GM13977 (cell line): ENCODE data around the gene TMEM109.

Experiments used
- DNase-seq: peaks from one replicate; pipeline ENCODE4 v3.0.0; 2012; ENCODE audit warnings: low spot score
- in situ Hi-C: fragments of 300-500 bp; cut with MboI; formaldehyde crosslinking; loops from one replicate; pipeline ENCODE4 v1.12.0; 2022; ENCODE audit warnings: low sequenced_read_pairs, low pct_unique_long_range_greater_than_20kb, mixed read lengths, inconsistent platforms; ENCODE audit not compliant: unreplicated experiment
- TF ChIP-seq, protein P1 (sequence below): IDR thresholded peaks from 2 replicates; pipeline ENCODE4 v1.5.1; 2012; ENCODE audit warnings: mild to moderate bottlenecking, control low read depth; ENCODE audit not compliant: insufficient read depth; ENCODE audit errors: extremely low read depth, missing control alignments

Gene TMEM109

DNA sequence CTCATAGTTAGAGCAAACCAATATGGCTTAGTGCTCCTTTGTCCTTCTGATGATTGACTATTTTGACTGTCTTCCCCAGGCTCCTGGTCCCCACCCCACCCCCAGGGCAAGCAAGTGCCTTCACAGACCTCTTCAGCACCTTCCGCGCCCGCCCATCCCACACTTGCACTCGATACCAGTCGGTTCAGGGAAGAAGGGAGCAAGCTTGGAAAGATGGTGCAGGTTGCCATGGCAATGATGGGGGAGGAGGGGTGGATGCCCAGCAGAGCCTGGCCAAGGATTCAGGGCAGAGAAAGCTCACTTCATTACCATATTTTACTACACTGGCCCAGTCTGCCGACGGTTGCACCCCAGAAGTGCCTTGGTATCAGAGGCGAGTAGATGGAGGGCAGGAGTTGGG lies 12.5 kb downstream of the TMEM109 start:
- no peak for DNase-seq
- TF ChIP-seq, protein P1, sequence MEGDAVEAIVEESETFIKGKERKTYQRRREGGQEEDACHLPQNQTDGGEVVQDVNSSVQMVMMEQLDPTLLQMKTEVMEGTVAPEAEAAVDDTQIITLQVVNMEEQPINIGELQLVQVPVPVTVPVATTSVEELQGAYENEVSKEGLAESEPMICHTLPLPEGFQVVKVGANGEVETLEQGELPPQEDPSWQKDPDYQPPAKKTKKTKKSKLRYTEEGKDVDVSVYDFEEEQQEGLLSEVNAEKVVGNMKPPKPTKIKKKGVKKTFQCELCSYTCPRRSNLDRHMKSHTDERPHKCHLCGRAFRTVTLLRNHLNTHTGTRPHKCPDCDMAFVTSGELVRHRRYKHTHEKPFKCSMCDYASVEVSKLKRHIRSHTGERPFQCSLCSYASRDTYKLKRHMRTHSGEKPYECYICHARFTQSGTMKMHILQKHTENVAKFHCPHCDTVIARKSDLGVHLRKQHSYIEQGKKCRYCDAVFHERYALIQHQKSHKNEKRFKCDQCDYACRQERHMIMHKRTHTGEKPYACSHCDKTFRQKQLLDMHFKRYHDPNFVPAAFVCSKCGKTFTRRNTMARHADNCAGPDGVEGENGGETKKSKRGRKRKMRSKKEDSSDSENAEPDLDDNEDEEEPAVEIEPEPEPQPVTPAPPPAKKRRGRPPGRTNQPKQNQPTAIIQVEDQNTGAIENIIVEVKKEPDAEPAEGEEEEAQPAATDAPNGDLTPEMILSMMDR, result no peak
- in situ Hi-C loops, result no loop called here

DNA sequence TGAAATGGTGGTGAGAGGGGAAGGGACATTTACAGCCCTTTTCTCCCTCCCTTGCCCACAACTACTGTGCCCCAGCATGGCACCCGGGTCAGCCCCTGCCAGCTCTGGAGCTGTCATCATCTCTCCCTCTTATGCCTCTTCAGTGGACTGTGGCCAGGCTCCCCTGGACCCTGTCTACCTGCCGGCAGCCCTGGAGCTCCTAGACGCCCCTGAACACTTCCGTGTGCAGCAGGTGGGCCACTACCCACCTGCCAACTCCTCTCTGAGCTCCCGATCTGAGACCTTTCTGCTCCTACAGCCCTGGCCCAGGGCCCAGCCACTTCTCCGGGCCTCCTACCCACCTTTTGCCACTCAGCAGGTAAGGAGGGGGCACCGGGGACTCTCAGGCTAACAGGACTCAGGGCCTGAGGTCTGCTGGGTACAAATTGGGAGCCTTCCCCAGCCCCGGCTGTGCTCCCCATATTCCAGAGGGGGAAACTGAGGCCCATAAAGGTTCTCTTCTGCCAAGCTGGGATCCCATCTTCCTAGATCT lies 13.2 kb downstream of the TMEM109 start:
- TF ChIP-seq, protein P1, result no peak
- DNase-seq, result no peak
- in situ Hi-C loops, result no loop called here

DNA sequence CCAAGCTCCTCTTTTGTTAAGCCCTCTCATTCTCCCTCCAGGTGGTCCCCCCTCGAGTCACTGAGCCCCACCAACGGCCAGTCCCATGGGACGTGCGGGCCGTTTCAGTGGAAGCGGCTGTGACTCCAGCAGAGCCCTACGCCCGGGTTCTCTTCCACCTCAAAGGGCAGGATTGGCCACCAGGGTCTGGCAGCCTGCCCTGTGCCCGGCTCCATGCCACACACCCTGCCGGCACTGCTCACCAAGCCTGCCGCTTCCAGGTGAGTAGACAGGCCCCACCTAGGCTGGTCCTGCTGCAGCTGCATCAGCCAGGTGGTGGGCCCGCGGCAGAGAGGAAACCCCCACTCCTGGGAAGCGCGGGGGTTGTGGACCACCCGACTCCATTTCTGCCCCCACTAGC lies 13.6 kb downstream of the TMEM109 start:
- in situ Hi-C loops, result no loop called here
- TF ChIP-seq, protein P1, result no peak
- no peak for DNase-seq

DNA sequence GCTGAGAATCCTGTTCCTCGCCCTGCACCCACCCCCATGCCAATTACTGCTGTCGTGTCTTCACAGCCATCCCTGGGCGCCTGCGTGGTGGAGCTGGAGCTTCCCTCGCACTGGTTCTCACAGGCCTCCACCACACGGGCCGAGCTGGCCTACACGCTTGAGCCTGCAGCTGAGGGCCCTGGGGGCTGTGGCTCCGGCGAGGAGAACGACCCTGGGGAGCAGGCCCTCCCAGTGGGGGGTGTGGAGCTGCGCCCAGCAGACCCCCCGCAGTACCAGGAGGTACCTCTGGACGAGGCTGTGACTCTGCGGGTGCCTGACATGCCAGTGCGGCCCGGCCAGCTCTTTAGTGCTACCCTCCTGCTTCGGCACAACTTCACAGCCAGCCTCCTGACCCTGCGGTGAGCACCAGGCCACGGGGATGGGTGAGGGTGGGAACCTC lies 14.6 kb downstream of the TMEM109 start:
- in situ Hi-C loops, result no loop called here
- TF ChIP-seq, protein P1, result no peak
- no peak for DNase-seq

DNA sequence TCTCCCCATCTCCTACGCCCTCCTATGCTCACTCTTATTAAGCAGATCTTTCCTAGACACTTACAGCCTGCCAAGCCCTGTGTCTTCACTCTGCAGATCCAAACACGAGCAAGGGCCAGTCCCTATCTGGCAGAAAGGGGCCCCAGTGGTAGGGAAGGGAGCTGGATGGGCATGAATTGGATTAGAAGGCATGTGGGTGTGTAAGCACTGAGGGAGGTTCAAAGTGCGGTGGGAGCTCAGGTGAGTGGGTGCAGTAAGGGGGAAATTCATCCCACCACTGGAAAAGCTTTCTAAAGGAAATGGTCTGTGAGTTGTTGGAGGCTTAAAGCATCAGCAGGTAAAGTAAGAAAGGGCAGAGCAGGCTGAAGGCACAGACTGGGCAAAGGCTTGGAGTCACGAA lies 15.8 kb downstream of the TMEM109 start:
- no peak for DNase-seq
- TF ChIP-seq, protein P1, result no peak
- in situ Hi-C loops, result no loop called here

DNA sequence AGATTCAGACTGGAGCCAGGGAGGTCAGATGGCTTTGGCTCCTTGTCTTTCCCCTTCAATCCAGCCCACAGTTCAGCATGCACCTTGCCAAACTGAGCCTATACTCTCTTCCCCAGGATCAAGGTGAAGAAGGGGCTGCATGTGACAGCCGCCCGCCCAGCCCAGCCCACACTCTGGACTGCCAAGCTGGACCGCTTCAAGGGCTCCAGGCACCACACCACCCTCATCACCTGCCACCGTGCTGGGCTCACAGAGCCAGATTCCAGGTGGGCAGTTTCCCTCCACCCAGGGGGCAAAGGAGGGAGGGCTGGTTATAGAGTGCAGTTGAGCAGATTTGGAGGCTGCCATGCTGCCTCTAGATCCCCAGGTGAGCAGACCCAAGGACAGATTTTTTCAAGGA lies 16.4 kb downstream of the TMEM109 start:
- in situ Hi-C loops, result no loop called here
- no peak for DNase-seq
- TF ChIP-seq, protein P1, result no peak

DNA sequence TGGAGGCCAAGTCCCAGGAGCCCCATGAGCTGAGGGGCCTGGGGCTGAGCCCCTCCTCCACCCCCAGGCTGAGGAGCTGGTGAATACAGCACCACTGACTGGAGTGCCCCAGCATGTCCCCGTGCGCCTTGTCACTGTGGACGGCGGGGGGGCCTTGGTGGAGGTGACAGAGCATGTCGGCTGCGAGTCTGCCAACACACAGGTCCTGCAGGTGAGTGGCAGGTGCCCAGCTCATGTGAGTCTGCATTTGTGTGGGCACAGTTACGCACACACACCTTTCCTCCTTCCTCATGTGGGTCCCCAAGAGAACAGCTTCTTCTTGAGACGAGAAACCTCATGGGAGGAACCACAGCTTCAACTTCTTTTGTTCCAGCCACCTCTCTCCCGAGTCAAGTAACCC lies 18.0 kb downstream of the TMEM109 start:
- no peak for DNase-seq
- in situ Hi-C loops, result no loop called here
- TF ChIP-seq, protein P1, result no peak
